OCI-LY1 (cell line): Measurements from ENCODE around the gene WSCD2.

Experiments
- H2AFZ ChIP-seq: fragments of 200-600 bp; sonication (generic), shearing (Covaris generic); 2 replicates; pipeline ENCODE4 v1.6.0; 2014; ENCODE audit warnings: antibody characterized with exemption, mild to moderate bottlenecking, low read length
- H3F3A ChIP-seq: fragments of 200-600 bp; sonication (generic), shearing (Covaris generic); 2 replicates; pipeline ENCODE4 v1.6.0; 2014; ENCODE audit warnings: mild to moderate bottlenecking, antibody characterized with exemption, low read length, moderate library complexity; ENCODE audit not compliant: insufficient read depth
- H3K27ac ChIP-seq: fragments of 200-600 bp; sonication (generic); 2 replicates; pipeline ENCODE4 v1.5.1; 2014; ENCODE audit warnings: low read length, mixed run types, mild to moderate bottlenecking, low read depth; ENCODE audit not compliant: poor library complexity, severe bottlenecking
- H3K27me3 ChIP-seq: fragments of 200-600 bp; sonication (generic); 2 replicates; pipeline ENCODE4 v1.6.0; 2014; ENCODE audit warnings: antibody characterized with exemption, mild to moderate bottlenecking, low read length, moderate library complexity; ENCODE audit not compliant: insufficient read depth
- H3K36me3 ChIP-seq: fragments of 200-600 bp; sonication (generic); 2 replicates; pipeline ENCODE4 v1.6.1; 2014; ENCODE audit warnings: mild to moderate bottlenecking, antibody characterized with exemption, low read length, moderate library complexity, mixed read lengths; ENCODE audit not compliant: insufficient read depth
- H3K4me1 ChIP-seq: fragments of 200-600 bp; sonication (generic); 2 replicates; pipeline ENCODE4 v1.5.1; 2014; ENCODE audit warnings: mild to moderate bottlenecking, low read length, moderate library complexity; ENCODE audit not compliant: insufficient read depth, severe bottlenecking
- H3K4me2 ChIP-seq: fragments of 200-600 bp; sonication (generic), shearing (Covaris generic); 2 replicates; pipeline ENCODE4 v1.6.1; 2014; ENCODE audit warnings: low read length
- H3K4me3 ChIP-seq: fragments of 200-600 bp; sonication (generic); 2 replicates; pipeline ENCODE4 v1.5.1; 2014; ENCODE audit warnings: low read length, low read depth, mild to moderate bottlenecking, mixed read lengths; ENCODE audit not compliant: poor library complexity, severe bottlenecking
- H3K79me2 ChIP-seq: fragments of 200-600 bp; shearing (Covaris generic); 2 replicates; pipeline ENCODE4 v1.6.1; 2016; ENCODE audit warnings: mixed run types, low read length, mixed read lengths; ENCODE audit not compliant: insufficient read depth
- H3K9ac ChIP-seq: fragments of 200-600 bp; sonication (generic), shearing (Covaris generic); 2 replicates; pipeline ENCODE4 v1.6.1; 2014; ENCODE audit warnings: mild to moderate bottlenecking, low read length, mixed read lengths
- H3K9me2 ChIP-seq: fragments of 200-600 bp; sonication (generic), shearing (Covaris generic); 2 replicates; pipeline ENCODE4 v1.6.1; 2014; ENCODE audit warnings: low read depth, mild to moderate bottlenecking, low read length, mixed read lengths
- H3K9me3 ChIP-seq: fragments of 200-600 bp; shearing (Covaris generic); 2 replicates; pipeline ENCODE4 v1.6.1; 2014; ENCODE audit warnings: low read length, mixed read lengths
- H4K20me1 ChIP-seq: fragments of 200-600 bp; sonication (generic), shearing (Covaris generic); 2 replicates; pipeline ENCODE4 v1.6.0; 2016; ENCODE audit warnings: mild to moderate bottlenecking, low read length; ENCODE audit not compliant: insufficient read depth
- CTCF ChIP-seq: fragments of 200-600 bp; sonication (generic), shearing (Covaris generic); IDR thresholded peaks from 2 replicates; pipeline ENCODE4 v1.5.1; 2017; ENCODE audit warnings: mild to moderate bottlenecking, antibody characterized with exemption, low read length, moderate library complexity, mixed read lengths
- EZH2 ChIP-seq: fragments of 200-600 bp; sonication (generic), shearing (Covaris generic); IDR thresholded peaks from 2 replicates; pipeline ENCODE4 v1.8.0; 2017; ENCODE audit warnings: borderline replicate concordance, mixed run types, mild to moderate bottlenecking, antibody characterized with exemption, low read length, moderate library complexity, mixed read lengths

WSCD2 gene

DNA sequence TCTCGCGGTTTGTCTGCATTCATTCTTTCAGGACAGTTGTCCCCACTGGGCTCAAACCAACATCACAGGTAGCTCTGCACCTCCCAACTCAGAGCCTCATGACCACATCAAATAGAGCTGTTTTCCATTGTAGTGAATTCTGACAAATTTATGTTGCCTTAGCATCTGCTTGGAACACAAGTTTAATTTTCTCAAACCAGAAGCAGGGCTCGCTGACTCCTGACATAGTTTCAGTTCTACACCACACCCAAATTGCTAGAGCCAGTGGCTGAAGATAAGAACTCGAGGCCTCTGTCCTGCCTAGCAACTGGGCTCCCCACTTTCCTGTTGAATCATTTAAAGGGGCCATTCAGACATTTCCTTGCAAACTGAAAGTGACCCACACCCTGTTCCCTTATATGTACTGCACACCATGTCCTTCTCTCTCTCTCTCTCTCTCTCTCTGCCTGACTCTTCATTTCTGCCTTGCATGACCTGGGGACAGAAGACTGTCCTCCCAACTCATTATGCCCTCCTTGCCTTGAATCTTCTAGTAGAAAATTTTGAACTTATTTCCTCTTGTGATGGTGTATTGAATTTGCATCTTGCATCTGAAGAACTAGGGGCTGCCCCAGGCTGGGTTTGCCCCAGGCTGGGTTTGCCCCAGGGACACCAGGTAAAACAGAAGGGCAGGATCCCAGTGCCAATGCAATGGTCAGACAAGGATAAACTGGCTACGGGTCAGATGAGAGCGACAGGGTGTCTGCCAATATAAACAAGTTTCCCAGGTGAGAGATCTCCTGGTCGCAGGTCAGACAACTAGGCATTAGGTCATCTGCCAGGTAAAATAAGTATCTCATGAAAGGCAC is 9.7 kb upstream of the WSCD2 start:
- Histone ChIP-seq H3K4me2 (no peak overlapping the region), H3K79me2 (no peaks in the 10 kb centered on the region)
- TF ChIP-seq CTCF (no peak), EZH2 (no peak)

GRCh38 chr12:108119974-108120862 is 8.9 kb upstream of the WSCD2 start:
- H3K4me1 ChIP-seq = no peaks in the 10 kb centered on the region
- no peaks in the 10 kb centered on the region for H3K79me2 ChIP-seq
- H3K27me3 ChIP-seq = no peaks in the 10 kb centered on the region
- H3K27ac ChIP-seq = no peak overlapping the region
- no peak for TF ChIP-seq EZH2
- no peaks in the 10 kb centered on the region for H3K9me3 ChIP-seq
- no peak overlapping the region for H2AFZ ChIP-seq
- no peak overlapping the region for H3K9ac ChIP-seq
- no peak overlapping the region for H3K4me2 ChIP-seq
- no peaks in the 10 kb centered on the region for H3K9me2 ChIP-seq
- H3K36me3 ChIP-seq = no peaks in the 10 kb centered on the region
- no peak overlapping the region for H3K4me3 ChIP-seq
- no peaks in the 10 kb centered on the region for H3F3A ChIP-seq
- no peaks in the 10 kb centered on the region for H4K20me1 ChIP-seq

More for the DNA sequence above, 9.7 kb upstream of the WSCD2 start:
- Histone ChIP-seq H3K9me2 (no peaks in the 10 kb centered on the region), H3F3A (no peaks in the 10 kb centered on the region), H3K4me3 (no peak overlapping the region), H3K4me1 (no peaks in the 10 kb centered on the region), H3K36me3 (no peaks in the 10 kb centered on the region), H3K27ac (no peak overlapping the region), H2AFZ (no peak overlapping the region), H4K20me1 (no peaks in the 10 kb centered on the region), H3K9me3 (no peaks in the 10 kb centered on the region), H3K9ac (no peak overlapping the region), H3K27me3 (no peaks in the 10 kb centered on the region)

DNA sequence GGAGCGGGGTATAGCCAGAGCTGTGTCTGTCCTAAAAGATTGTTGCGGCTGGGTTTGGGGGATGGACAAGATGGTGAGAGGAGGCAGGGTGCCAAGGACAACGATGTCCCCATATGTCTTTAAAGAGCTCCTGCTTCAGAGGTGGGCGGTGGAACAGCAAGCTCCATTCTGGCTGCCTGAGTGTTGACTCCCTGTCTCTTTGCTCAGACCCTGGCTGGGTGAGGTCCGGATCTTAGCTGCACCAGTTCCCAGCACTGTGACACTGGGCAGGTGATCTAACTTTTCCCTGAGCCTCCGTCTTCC is 8.3 kb upstream of the WSCD2 start:
- Histone ChIP-seq H3K9ac (no peak overlapping the region), H4K20me1 (no peaks in the 10 kb centered on the region), H3K4me2 (no peak overlapping the region), H3K4me3 (no peak overlapping the region), H3K4me1 (no peaks in the 10 kb centered on the region), H3K9me2 (no peaks in the 10 kb centered on the region), H2AFZ (no peak overlapping the region), H3K9me3 (no peaks in the 10 kb centered on the region), H3K27me3 (no peaks in the 10 kb centered on the region), H3F3A (no peaks in the 10 kb centered on the region), H3K27ac (no peak overlapping the region), H3K36me3 (no peaks in the 10 kb centered on the region), H3K79me2 (no peaks in the 10 kb centered on the region)
- TF ChIP-seq CTCF = no peak
- no peak for TF ChIP-seq EZH2
